HuH-7 (cell line): Measurements from ENCODE around the gene ZMYND10.

Experiments used
- DNase-seq: peaks from one replicate; pipeline ENCODE4 v3.0.0; 2011; ENCODE audit warnings: low spot score

Gene ZMYND10

DNA sequence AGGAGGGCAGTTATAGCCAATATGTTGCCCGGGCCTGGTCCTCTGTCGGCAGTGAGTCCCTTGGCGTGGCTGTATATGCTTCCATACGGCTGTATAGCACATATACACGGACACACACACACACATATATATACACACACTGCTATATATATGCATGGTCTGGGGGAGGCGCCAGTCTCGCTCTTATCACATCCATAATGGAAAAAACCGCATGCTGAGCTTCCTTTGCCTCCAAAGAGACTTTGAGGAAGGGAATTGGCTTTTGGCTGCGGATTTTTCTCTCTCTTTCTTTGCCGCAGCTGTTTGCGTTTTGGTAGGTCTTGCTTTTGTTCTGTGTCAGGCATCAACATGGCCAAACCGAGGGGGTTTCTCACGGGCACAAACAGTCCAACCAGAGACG lies 25.1 kb upstream of the ZMYND10 start:
- peak; percentile 55 for DNase-seq

DNA sequence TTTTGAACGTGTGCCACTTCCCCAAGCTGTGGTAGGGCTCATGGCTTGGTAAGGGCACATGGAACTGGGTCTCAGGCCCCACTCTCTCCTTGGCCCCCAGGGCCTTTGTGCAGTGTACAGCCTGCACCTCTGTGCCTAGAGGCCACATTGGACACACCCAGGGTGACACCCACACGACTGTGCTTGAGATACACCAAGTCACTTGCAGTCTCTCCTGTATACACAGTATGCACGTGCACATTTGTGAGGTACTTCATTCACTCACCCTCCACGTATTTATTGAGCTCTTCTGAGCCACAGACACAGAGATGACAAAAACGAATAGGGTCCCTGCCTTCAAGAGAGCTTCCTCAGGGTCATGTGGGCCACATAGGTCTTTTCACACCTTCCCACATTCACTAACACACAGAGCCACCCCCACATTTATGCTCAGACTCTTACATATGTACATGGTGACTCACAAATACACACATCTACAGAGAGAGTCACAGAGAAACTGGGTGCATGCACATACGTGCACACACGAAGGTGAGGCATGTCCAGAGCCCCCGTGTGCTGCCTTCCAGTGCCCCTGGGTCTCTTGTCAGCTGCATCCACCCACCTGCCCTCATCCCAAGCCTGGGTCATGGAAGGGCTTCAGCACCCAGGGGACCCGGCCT lies 23.6 kb upstream of the ZMYND10 start:
- no peak for DNase-seq

GRCh38 chr3:50365842-50366220 lies 20.3 kb upstream of the ZMYND10 start:
- no peak for DNase-seq

DNA sequence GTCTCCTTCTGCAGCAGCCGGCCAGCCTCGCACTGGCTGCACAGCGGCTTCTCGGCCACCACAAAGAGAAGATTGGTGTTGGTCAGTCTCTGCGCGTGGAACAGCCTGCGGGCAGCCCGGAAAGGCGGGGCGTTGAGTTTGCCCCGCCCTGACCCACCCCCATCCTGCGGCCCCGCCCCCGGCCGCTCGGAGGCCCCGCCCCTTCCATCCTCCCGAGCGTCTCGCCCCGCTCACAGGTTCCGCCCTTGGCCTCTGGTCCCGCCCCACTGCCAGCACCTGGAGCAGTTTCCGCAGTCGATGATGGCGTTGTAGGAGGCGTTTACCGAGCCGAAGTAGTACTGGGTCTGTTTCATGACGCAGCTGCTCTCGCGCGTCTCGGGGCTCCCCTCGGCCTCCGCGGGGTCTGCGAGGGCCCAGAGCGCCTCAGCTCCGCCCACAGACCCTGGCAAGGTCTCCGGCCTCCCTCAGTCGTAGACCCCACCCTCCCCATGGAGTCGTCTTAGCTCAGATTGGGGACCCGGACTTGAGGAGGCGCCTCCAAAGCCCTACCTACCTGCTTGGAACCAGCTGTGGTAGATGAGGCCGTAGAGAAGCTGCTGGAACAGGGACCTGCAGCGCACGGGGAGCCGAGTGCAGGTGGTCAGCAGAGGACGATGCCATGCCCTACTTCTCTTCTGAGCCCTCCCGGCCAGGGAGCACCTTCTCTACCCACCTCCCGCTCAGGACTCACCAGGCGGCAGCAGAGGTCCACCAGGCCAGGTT lies 19.7 kb upstream of the ZMYND10 start:
- DNase-seq: peak; percentile 85

DNA sequence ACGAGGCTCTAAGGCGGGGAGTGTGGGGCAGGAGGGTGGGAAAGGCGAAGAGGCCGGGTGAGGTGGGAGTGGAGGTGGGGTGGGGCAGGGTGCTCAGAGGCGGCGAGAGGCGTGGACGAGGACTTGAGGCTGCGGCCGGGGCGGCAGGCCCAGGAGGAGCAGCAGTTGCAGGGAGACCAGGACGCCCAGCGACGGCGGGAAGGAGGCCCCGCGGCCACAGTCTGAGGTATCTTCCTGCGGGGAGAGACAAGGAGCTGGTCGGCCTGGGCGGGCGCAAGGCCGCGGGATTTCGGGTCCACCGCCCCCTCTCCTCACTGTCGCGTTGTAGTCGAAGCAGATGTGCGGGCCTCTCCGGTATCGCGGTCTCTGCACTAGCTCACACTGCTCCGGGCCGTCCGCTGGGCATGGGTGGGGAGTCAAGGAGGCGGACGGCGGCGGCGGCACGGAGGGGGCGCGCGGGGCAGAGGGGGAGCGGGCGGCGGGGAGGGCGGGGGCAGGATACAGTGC lies 19.1 kb upstream of the ZMYND10 start:
- DNase-seq: no peak

DNA sequence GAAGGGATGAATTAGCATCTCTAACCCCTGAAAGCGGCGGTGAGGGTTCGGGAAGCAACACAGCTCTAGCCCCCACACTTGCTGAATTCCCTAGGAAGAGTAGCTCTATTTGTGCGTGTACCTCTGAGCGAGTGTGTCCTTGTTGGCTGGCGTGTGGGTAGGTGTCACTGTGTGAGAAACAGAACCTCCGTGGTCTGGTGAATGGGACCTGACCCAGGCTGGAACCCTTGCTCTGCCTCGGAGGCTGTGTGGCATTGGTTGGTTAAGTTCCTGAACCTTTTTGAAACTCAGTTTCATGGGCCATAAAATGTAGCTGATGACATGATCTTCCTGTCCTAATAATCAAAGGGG lies 14.2 kb upstream of the ZMYND10 start:
- DNase-seq: no peak

DNA sequence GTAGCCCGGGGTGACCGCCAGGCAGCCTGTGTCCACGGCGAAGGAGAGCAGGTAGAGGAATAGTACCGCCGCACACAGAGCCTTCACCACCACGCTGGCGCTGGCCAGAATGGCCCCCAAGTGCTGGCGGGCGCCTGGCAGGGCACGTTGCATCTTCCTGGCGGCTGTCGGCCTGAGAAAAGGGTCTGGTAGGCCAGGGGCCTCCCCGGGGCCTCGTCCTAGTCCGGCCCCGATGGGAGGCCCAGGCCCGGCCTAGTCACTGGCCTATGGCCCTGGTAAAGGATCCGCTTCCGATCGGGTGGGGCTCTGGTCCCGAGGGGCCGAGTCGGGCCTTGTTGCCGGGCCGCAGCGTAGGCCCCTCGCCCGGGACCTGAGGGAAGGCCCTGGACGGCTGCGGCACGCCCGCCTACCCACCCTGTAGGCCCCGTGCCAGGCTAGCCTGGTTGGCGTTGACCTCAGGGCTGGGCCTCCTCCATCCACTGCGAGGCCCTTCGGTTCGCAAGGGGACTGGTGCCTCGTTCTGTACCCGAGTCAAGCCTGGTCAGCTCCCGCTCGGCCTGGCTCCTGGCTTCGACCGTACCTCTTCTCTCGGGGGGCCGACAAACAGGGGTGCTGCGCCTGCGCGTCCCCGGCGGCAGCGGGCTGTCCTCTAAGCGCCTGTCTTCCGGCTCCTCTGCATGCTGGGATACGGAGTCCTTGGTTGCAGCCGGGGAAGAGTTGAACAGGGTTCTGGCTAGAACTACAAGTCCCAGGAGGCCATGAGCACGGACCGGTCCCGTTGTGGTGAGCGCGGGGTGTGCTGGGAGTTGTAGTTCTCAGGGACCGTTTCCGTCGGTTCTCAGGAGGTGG lies 13.6 kb upstream of the ZMYND10 start, which contains the start of gene TMEM115:
Gene TMEM115 (minus strand): TSS at position 611 of the 849 bp plus-strand sequence. CDS start 458 bp downstream, at position 153.
- peak; percentile 98 for DNase-seq

DNA sequence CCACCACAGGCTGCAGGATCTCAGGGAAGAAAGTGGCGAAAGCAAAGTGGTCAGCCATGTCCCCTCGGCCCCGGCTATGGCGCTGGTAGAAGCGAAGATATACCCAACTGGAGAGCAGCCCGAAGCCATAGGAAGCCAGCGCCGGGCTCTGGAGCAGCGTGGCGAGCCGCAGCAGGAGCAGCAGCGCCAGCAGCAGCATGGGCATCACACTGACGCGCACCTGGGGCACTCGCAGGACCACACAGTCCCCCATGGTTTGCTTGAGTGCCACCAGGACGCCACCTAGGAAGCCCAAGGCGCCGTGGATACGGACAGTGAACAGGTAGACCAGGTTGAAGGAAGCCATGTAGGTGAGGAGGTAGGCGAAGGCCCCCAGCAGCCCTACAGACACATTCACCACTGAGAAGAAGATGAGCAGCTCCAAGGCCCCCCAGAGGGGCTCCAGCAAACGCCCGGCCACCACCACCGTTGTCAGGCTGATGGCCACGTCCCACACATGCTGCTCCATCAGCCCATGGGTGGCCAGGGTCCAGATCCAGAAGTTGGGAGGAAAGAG lies 12.9 kb upstream of the ZMYND10 start:
- no peak for DNase-seq

DNA sequence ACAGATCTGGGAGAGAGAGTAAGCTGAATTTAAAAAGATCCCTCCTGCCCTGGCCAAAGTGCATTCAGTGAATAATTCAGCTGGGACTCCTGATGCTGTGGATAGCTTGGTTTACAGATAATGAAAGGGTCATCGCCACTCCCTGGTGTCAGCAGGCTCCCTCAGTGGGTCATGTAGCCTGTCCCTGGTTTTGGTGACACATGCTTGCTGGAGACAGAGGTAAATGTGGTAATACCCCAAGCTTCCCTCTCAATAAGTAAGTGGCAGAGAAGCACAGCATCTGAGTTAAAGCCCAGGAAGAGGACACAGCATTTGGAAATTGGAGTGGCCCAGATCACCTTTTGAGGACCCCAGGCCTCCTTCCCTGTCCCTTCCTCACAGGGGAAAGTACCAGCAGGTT lies 11.9 kb upstream of the ZMYND10 start:
- DNase-seq: no peak

DNA sequence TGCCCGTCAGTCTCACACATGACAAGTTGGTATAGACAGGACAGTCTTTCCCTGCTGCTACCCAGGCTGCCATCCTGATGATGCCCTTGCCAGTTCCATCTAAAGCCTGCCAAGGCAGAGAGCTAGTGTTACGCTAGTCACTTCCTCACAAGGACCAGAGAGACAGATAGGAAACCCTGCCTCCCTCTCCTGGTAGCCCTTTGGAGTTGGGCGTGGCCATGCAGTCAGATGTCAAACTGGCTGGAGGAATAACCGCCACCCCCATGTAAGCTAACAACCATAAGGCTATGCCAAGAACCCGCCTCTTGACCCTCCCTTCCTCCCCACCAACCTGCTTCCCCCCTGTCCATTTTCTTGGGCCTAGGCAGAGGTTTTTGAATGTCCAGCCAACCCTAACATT lies 11.0 kb upstream of the ZMYND10 start:
- no peak for DNase-seq

GRCh38 chr3:50355829-50356552 lies 10.5 kb upstream of the ZMYND10 start:
- DNase-seq: no peak

GRCh38 chr3:50354850-50355249 lies 9.3 kb upstream of the ZMYND10 start:
- no peak for DNase-seq

GRCh38 chr3:50354186-50354764 lies 8.7 kb upstream of the ZMYND10 start:
- DNase-seq: no peak

DNA sequence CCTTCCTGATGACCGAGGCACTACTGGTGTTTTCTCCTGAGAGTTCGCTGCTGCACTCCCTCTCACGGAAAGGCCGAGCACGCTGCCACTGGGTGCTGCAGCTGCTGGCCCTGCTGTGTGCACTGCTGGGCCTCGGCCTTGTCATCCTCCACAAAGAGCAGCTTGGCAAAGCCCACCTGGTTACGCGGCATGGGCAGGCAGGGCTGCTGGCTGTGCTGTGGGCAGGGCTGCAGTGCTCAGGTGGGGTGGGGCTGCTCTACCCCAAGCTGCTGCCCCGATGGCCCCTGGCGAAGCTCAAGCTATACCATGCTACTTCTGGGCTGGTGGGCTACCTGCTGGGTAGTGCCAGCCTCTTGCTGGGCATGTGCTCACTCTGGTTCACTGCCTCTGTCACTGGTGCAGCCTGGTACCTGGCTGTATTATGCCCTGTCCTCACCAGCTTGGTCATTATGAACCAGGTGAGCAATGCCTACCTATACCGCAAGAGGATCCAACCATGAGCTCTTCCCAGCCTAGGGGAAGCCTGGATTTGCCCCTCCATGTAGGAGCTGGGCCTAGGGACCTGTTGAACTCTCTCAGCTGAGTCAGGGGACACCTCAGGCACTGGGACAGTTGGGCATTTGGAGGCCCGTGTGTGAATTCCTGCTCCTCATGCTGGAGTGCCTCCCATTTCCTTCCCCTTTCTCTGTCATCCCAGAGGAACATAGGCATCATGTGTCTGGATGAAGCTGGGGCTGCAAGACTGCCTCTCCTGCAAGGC lies 7.9 kb upstream of the ZMYND10 start:
- DNase-seq: no peak

DNA sequence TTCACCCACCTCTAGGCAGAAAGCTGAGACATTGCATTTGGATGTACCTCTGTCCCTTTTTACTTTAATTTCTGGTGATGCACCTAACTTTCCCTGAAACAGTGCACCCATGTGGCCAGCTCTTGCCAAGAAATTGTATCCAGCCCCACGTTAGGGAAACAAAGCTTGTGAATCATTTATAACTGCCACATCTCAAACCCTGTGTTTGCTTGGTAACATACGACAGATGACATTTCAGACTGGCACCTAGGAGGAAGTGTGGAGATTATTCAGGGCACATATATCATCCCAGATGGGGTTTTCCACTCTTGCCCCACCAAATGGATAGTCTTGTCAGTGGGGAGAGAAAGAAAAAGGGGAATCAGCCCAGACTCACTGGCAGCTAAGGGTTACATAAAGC lies 7.2 kb upstream of the ZMYND10 start:
- DNase-seq: no peak

- DNase-seq: no peak
Measured at GRCh38 chr3:50351323-50351697, 5.8 kb upstream of the ZMYND10 start.

DNA sequence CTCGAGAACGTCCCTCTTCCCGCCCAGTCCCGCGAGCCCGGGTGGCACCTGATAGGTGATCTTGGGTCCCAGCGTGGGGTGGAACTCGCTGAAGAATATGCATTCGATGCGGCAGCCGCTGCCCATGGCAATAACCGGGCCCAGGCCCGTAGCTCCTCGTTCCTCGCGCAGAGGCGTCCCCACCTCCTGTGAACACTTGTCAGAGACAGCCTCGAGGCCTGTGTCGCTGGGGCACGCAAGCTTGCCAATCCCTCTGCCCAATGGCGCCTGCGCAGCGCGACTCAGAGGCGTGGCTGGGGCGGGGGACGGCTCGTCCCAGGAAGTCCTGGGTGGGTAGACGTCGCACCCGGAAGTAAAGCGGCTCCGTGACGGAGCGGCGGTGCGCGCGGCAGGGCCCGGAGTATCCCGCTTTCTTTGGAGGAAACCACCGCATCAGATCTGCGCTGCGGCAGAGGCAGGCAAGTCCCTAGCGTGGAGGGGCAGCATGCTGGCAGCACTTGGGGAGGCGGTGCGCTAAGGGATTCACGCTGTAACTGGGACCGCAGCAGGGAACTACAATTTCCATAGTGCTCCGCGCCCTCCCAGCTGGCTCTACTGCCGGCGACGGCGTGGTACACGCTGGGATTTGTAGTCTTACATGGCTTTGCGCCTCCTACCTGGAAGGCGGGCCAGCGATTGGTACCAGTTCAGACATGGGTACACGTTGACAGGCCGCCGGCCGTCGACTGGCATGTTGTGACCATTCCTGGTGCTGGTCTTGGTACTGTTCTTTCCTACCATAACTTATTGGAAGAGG lies 5.2 kb upstream of the ZMYND10 start, which contains the start of the genes CYB561D2 and NPRL2:
Gene CYB561D2 (plus strand): TSS at position 336 of the 796 bp plus-strand sequence. CDS start 572 bp downstream, outside the sequence.
Gene NPRL2 (minus strand): TSS at position 249 of the 796 bp plus-strand sequence. CDS start 123 bp downstream, at position 126.
- DNase-seq: peak; percentile 99

GRCh38 chr3:50350213-50350526 lies 4.6 kb upstream of the ZMYND10 start:
- no peak for DNase-seq

- DNase-seq: peak; percentile 76
Measured at GRCh38 chr3:50347187-50347813, 1.8 kb upstream of the ZMYND10 start.
